Neural progenitor cell (in vitro differentiated cells): Measurements from ENCODE around the gene CHRNA10.

ENCODE experiments used
- CTCF ChIP-seq: fragments of 200-600 bp; sonication (generic); IDR thresholded peaks from 2 replicates; pipeline ENCODE4 v1.5.1; 2017; ENCODE audit warnings: antibody characterized with exemption, mild to moderate bottlenecking
- EZH2phosphoT487 ChIP-seq: fragments of 200-600 bp; sonication (generic); IDR thresholded peaks from 2 replicates; pipeline ENCODE4 v1.6.1; 2017; ENCODE audit warnings: antibody characterized with exemption

GRCh38 chr11:3659595-3660515, 11.3 kb downstream of the CHRNA10 start:
- no peak for TF ChIP-seq EZH2phosphoT487
- TF ChIP-seq CTCF: no peak
